ENCODE results near the gene TCEANC2. TPM values are rescaled to one million over a fixed set of nuclear protein-coding genes. Genes with fewer than 3 reads are reported as not detected.
"Not testable (repeated sequence)": the region's sequence is repeated elsewhere in the genome, so short reads cannot be mapped to it uniquely, and the experiment has no call there.

The TCEANC2 gene
- total RNA-seq, 1 experiment from 2014 or later: 5.3 TPM

DNA sequence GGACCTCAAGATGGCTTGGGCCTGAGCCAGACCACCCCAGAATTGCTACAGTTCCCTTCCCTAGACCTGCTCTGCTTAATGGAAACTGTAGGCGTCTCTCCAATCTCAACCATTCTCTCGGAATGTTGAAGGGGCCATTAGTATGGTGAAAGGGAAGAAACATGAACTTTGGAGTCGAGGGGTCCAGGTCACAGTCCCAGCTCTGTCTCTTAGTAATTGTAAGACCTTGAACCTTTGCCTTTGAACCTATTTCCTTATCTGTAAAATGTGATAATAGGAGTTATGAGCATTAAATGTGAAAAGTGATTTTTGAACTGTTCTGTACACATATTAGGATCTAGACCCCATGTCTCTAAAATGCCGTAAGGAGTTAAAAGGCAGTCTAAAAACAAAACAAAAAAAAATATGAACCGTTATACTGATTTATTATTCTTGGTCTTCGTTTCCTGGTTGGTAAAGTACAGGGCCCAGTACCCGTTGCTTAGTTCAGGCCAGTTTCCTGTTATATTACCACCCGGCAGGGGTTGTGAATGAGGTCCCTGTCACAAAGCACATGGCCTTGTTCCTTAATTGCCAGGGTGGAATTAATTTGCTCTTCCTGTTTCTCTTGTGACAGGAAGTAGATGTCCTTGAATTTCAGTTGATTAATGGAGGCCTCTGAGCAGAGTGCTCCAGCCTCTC, 42.3 kb downstream of the TCEANC2 start:
- H3K27ac ChIP-seq (ENCODE audit: low read length): no peak overlapping the region
- H3K36me3 ChIP-seq (ENCODE audit: insufficient read depth, low read length): no peaks in the 10 kb centered on the region
- H4K20me1 ChIP-seq (ENCODE audit: insufficient read depth, low read depth, low read length): no peaks in the 10 kb centered on the region
- no peak overlapping the region for H3K4me3 ChIP-seq (ENCODE audit: low read length)
- H3K4me1 ChIP-seq (ENCODE audit: low read length): no peaks in the 10 kb centered on the region
- no peak overlapping the region for H3K9ac ChIP-seq (ENCODE audit: low read length)
- no peaks in the 10 kb centered on the region for H3K9me2 ChIP-seq (replicated peaks; ENCODE audit: insufficient read depth, low read length)
- H2AFZ ChIP-seq (ENCODE audit: low read length): no peak overlapping the region
- no peaks in the 10 kb centered on the region for H3K9me3 ChIP-seq (ENCODE audit: low read length)
- no peak overlapping the region for H3K4me2 ChIP-seq (ENCODE audit: low read depth, low read length, poor library complexity, severe bottlenecking)
- H3K27me3 ChIP-seq (ENCODE audit: low read length): no peaks in the 10 kb centered on the region
- DNase-seq: no peak
- H3K79me2 ChIP-seq (ENCODE audit: low read length): no peaks in the 10 kb centered on the region

DNA sequence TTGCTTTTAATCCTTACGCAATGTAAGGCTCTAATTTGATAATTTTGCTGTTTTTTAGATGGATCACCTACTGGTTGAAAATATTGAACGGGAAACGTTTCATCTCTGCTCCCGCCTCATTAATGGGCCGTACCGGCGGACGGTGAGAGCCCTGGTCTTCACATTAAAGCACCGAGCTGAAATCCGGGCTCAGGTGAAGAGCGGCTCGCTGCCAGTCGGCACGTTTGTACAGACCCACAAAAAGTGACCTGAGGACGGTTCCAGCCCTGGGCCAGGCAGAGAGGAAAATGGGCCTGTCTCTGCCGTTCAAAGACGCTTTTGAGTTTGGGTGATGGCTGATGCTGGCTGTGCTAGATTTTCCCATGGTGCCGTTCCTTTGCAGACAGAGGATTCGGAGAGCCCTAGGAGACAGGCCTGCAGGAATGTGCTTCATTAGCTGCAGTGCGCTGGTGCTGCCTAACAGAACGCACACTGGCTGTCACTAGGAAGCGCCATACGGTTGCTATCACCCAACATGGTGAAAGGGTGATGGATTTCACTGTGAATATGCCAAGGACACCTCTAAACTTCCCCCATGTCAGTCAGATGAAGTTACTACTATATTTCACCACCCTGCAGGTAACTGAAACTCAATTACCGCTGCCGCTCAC, 42.9 kb downstream of the TCEANC2 start:
- H3K9me2 ChIP-seq (replicated peaks; ENCODE audit: insufficient read depth, low read length): no peaks in the 10 kb centered on the region
- no peak overlapping the region for H3K9ac ChIP-seq (ENCODE audit: low read length)
- no peaks in the 10 kb centered on the region for H3K36me3 ChIP-seq (ENCODE audit: insufficient read depth, low read length)
- no peak for DNase-seq
- H3K4me1 ChIP-seq (ENCODE audit: low read length): no peaks in the 10 kb centered on the region
- H3K4me2 ChIP-seq (ENCODE audit: low read depth, low read length, poor library complexity, severe bottlenecking): no peak overlapping the region
- no peak overlapping the region for H3K4me3 ChIP-seq (ENCODE audit: low read length)
- no peaks in the 10 kb centered on the region for H3K27me3 ChIP-seq (ENCODE audit: low read length)
- H2AFZ ChIP-seq (ENCODE audit: low read length): no peak overlapping the region
- no peaks in the 10 kb centered on the region for H3K79me2 ChIP-seq (ENCODE audit: low read length)
- H3K27ac ChIP-seq (ENCODE audit: low read length): no peak overlapping the region
- H3K9me3 ChIP-seq (ENCODE audit: low read length): no peaks in the 10 kb centered on the region
- no peaks in the 10 kb centered on the region for H4K20me1 ChIP-seq (ENCODE audit: insufficient read depth, low read depth, low read length)

- Histone ChIP-seq H3K27ac (ENCODE audit: low read length) (no peak overlapping the region), H3K4me1 (ENCODE audit: low read length) (no peaks in the 10 kb centered on the region), H3K27me3 (ENCODE audit: low read length) (no peaks in the 10 kb centered on the region), H2AFZ (ENCODE audit: low read length) (no peak overlapping the region), H3K9ac (ENCODE audit: low read length) (no peak overlapping the region), H4K20me1 (ENCODE audit: insufficient read depth, low read depth, low read length) (no peaks in the 10 kb centered on the region), H3K79me2 (ENCODE audit: low read length) (no peaks in the 10 kb centered on the region), H3K36me3 (ENCODE audit: insufficient read depth, low read length) (no peaks in the 10 kb centered on the region), H3K4me2 (ENCODE audit: low read depth, low read length, poor library complexity, severe bottlenecking) (no peak overlapping the region), H3K9me3 (ENCODE audit: low read length) (no peaks in the 10 kb centered on the region), H3K4me3 (ENCODE audit: low read length) (no peak overlapping the region), H3K9me2 (replicated peaks; ENCODE audit: insufficient read depth, low read length) (no peaks in the 10 kb centered on the region)
- DNase-seq: no peak
These were observed 43.5 kb downstream of the TCEANC2 start for GRCh38 chr1:54096877-54097240.

DNA sequence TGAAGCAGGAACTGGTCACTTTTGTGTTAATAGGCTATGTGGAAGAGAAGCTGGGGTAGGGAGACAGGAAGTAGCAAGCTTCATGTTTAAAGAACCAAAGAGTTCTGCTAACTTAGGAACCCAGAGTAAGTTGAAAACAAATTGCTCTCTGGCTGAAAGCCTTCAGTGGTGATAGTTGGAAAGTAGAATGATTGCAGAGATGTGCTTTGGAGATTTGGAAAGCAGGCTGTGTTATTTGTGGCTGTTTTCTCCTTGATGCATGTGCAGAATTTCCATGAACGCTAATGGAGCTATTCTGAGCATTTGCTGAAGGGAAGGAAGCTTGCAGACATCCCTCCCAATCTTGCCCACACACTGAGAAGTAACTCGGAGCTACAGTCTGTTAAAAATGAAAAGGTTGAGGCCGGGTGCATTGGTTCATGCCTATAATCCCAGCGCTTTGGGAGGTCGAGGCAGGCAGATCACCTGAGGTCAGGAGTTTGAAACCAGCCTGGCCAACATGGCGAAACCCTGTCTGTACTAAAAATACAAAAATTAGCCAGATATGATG, 45.7 kb downstream of the TCEANC2 start:
- H3K9me2 ChIP-seq (replicated peaks; ENCODE audit: insufficient read depth, low read length): no peaks in the 10 kb centered on the region
- no peaks in the 10 kb centered on the region for H3K9me3 ChIP-seq (ENCODE audit: low read length)
- no peak overlapping the region for H3K9ac ChIP-seq (ENCODE audit: low read length)
- no peaks in the 10 kb centered on the region for H3K27me3 ChIP-seq (ENCODE audit: low read length)
- H3K4me3 ChIP-seq (ENCODE audit: low read length): no peak overlapping the region
- no peak overlapping the region for H3K27ac ChIP-seq (ENCODE audit: low read length)
- no peaks in the 10 kb centered on the region for H3K36me3 ChIP-seq (ENCODE audit: insufficient read depth, low read length)
- no peaks in the 10 kb centered on the region for H4K20me1 ChIP-seq (ENCODE audit: insufficient read depth, low read depth, low read length)
- no peaks in the 10 kb centered on the region for H3K79me2 ChIP-seq (ENCODE audit: low read length)
- no peaks in the 10 kb centered on the region for H3K4me1 ChIP-seq (ENCODE audit: low read length)
- no peak for DNase-seq
- H3K4me2 ChIP-seq (ENCODE audit: low read depth, low read length, poor library complexity, severe bottlenecking): no peak overlapping the region
- no peak overlapping the region for H2AFZ ChIP-seq (ENCODE audit: low read length)

DNA sequence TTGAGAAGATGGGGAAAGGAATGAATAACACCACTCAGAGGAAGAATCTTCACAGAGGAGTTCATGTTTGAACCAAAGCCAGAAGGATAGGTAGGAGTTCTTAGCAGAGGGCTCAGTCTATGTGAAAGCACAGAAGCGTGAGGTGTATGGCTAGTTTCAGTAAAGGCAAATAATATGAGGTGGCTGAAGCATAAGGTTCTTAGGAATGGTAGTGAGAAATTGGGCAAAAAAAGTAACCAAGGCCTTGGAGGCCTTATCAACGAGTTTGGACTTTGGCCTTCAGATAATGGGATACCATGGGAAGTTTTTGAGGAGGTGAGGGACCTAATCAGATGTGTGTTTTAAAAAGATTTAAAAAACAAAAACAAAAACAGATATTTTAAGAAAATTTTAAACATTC, 47.1 kb downstream of the TCEANC2 start:
- no peak overlapping the region for H2AFZ ChIP-seq (ENCODE audit: low read length)
- H3K27me3 ChIP-seq (ENCODE audit: low read length): no peaks in the 10 kb centered on the region
- H3K27ac ChIP-seq (ENCODE audit: low read length): no peak overlapping the region
- H3K4me1 ChIP-seq (ENCODE audit: low read length): no peaks in the 10 kb centered on the region
- H3K4me2 ChIP-seq (ENCODE audit: low read depth, low read length, poor library complexity, severe bottlenecking): no peak overlapping the region
- no peaks in the 10 kb centered on the region for H3K9me2 ChIP-seq (replicated peaks; ENCODE audit: insufficient read depth, low read length)
- H3K4me3 ChIP-seq (ENCODE audit: low read length): no peak overlapping the region
- no peaks in the 10 kb centered on the region for H3K36me3 ChIP-seq (ENCODE audit: insufficient read depth, low read length)
- no peak overlapping the region for H3K9ac ChIP-seq (ENCODE audit: low read length)
- H3K79me2 ChIP-seq (ENCODE audit: low read length): no peaks in the 10 kb centered on the region
- H4K20me1 ChIP-seq (ENCODE audit: insufficient read depth, low read depth, low read length): no peaks in the 10 kb centered on the region
- no peak for DNase-seq
- no peaks in the 10 kb centered on the region for H3K9me3 ChIP-seq (ENCODE audit: low read length)

GRCh38 chr1:54103414-54103813, 50.0 kb downstream of the TCEANC2 start:
- Histone ChIP-seq H3K79me2 (ENCODE audit: low read length) (no peaks in the 10 kb centered on the region), H3K9ac (ENCODE audit: low read length) (no peak overlapping the region), H3K4me3 (ENCODE audit: low read length) (no peak overlapping the region), H3K27ac (ENCODE audit: low read length) (no peak overlapping the region), H2AFZ (ENCODE audit: low read length) (no peak overlapping the region), H3K9me2 (replicated peaks; ENCODE audit: insufficient read depth, low read length) (no peaks in the 10 kb centered on the region), H3K27me3 (ENCODE audit: low read length) (no peaks in the 10 kb centered on the region), H4K20me1 (ENCODE audit: insufficient read depth, low read depth, low read length) (no peaks in the 10 kb centered on the region), H3K4me2 (ENCODE audit: low read depth, low read length, poor library complexity, severe bottlenecking) (no peak overlapping the region), H3K4me1 (ENCODE audit: low read length) (no peaks in the 10 kb centered on the region), H3K9me3 (ENCODE audit: low read length) (no peaks in the 10 kb centered on the region), H3K36me3 (ENCODE audit: insufficient read depth, low read length) (no peaks in the 10 kb centered on the region)
- DNase-seq: no peak

DNA sequence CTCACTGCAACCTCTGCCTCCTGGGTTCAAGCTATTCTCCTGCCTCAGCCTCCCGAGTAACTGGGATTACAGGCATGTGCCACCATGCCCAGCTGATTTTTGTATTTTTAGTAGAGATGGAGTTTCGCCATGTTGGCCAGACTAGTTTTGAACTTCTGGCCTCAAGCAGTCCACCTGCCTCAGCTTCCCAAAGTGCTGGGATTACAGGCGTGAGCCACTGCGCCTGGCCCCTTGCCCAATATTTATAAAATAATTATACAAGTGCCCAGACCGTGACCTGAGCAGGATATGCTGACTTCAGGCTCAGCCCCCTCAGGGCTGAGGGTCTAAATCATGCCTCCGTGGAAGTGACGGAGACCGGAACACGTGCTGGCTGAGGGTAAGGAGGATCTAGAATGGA, 51.2 kb downstream of the TCEANC2 start:
- H3K4me3 ChIP-seq (ENCODE audit: low read length); H3K27me3 ChIP-seq (ENCODE audit: low read length); H3K27ac ChIP-seq (ENCODE audit: low read length); H3K36me3 ChIP-seq (ENCODE audit: insufficient read depth, low read length); H3K9ac ChIP-seq (ENCODE audit: low read length); H4K20me1 ChIP-seq (ENCODE audit: insufficient read depth, low read depth, low read length); H3K9me2 ChIP-seq (replicated peaks; ENCODE audit: insufficient read depth, low read length); H2AFZ ChIP-seq (ENCODE audit: low read length); DNase-seq; H3K9me3 ChIP-seq (ENCODE audit: low read length); H3K79me2 ChIP-seq (ENCODE audit: low read length); H3K4me2 ChIP-seq (ENCODE audit: low read depth, low read length, poor library complexity, severe bottlenecking); H3K4me1 ChIP-seq (ENCODE audit: low read length): not testable (repeated sequence)

DNA sequence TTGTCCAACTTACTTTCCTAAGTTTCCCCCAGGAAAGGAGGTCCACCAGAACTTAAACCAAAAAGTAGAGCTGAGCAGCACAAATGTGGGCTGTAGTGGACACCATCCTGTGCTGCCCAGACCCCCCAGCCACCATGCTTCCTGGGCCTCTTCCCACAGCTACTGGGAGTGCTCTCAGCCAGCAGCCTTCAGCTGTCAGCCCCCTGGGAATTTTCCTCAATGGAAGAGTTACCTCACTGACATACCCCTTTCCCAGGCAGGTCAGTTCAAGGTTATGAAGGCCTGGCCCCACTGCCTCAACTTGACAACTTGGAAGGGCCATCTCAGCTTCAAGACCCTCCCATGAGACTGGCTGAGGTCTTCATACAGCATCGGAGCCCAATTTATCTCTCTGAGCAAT, 51.7 kb downstream of the TCEANC2 start:
- H3K4me2 ChIP-seq (ENCODE audit: low read depth, low read length, poor library complexity, severe bottlenecking): no peak overlapping the region
- no peaks in the 10 kb centered on the region for H3K27me3 ChIP-seq (ENCODE audit: low read length)
- no peaks in the 10 kb centered on the region for H4K20me1 ChIP-seq (ENCODE audit: insufficient read depth, low read depth, low read length)
- H3K27ac ChIP-seq (ENCODE audit: low read length): no peak overlapping the region
- H2AFZ ChIP-seq (ENCODE audit: low read length): no peak overlapping the region
- no peak overlapping the region for H3K9ac ChIP-seq (ENCODE audit: low read length)
- H3K36me3 ChIP-seq (ENCODE audit: insufficient read depth, low read length): no peaks in the 10 kb centered on the region
- no peaks in the 10 kb centered on the region for H3K9me2 ChIP-seq (replicated peaks; ENCODE audit: insufficient read depth, low read length)
- no peaks in the 10 kb centered on the region for H3K4me1 ChIP-seq (ENCODE audit: low read length)
- DNase-seq: no peak
- H3K79me2 ChIP-seq (ENCODE audit: low read length): no peaks in the 10 kb centered on the region
- H3K4me3 ChIP-seq (ENCODE audit: low read length): no peak overlapping the region
- H3K9me3 ChIP-seq (ENCODE audit: low read length): no peaks in the 10 kb centered on the region
